Spleen (tissue), 7 donors: Measurements from ENCODE around the gene MPND.

Source experiments
- POLR2A ChIP-seq, 3 donors: fragments of 450-650 bp; IDR thresholded peaks; one replicate each; pipeline ENCODE4 v1.5.1; 2017; ENCODE audit warnings: antibody characterized with exemption in 3 of 3, mild to moderate bottlenecking in 1 of 3
- POLR2AphosphoS5 ChIP-seq, 3 donors: sonication (generic); formaldehyde crosslinking; IDR thresholded peaks; one replicate each; pipeline ENCODE4 v1.5.1; 2017; ENCODE audit warnings: antibody characterized with exemption in 3 of 3
- TF ChIP-seq, protein P1 (sequence below), 11 experiments: fragments of 200-600 bp in 7 of 11; fragments of 450-650 bp in 4 of 11; sonication (generic) in 4 of 11; IDR thresholded peaks in 8 of 11; conservative IDR thresholded peaks in 3 of 11; 1 replicate in 7 of 11; 2 replicates in 4 of 11; pipeline versions ENCODE4 v1.4.0 to v1.8.0; 2016 to 2021; ENCODE audit warnings: antibody characterized with exemption in 11 of 11, inconsistent platforms in 4 of 11, mild to moderate bottlenecking in 1 of 11
- donor health status: DM: no; HTN: no; CAD: no; lungs with moderate emphysema.
- donor health status: DM: no; HTN: no; CAD: no.
- donor health status: DM: no; HTN: no; CAD: no.

DNA sequence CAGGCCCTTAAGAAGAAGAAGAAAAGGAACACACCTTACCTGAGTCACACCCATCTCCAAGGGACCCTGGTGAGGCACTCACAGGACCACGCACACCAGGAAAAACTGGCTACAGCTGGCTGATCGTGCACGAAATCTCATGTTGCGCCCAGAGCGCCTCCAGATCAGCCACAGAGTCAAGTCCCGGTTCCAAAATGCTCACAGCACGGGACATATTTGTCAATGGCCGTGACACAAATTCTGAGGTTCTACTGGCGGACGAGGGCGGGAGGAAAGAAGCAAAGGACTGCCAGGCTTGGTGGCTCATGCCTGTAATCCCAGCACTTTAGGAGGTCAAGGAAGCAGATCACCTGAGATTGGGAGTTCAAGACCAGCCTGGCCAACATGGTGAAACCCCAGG, 35.5 kb downstream of the MPND start:
- TF ChIP-seq POLR2A (IDR thresholded peaks at IDR 0.05) (no peak), POLR2AphosphoS5 (IDR thresholded peaks at IDR 0.05) (no peak)
- TF ChIP-seq, protein P1, sequence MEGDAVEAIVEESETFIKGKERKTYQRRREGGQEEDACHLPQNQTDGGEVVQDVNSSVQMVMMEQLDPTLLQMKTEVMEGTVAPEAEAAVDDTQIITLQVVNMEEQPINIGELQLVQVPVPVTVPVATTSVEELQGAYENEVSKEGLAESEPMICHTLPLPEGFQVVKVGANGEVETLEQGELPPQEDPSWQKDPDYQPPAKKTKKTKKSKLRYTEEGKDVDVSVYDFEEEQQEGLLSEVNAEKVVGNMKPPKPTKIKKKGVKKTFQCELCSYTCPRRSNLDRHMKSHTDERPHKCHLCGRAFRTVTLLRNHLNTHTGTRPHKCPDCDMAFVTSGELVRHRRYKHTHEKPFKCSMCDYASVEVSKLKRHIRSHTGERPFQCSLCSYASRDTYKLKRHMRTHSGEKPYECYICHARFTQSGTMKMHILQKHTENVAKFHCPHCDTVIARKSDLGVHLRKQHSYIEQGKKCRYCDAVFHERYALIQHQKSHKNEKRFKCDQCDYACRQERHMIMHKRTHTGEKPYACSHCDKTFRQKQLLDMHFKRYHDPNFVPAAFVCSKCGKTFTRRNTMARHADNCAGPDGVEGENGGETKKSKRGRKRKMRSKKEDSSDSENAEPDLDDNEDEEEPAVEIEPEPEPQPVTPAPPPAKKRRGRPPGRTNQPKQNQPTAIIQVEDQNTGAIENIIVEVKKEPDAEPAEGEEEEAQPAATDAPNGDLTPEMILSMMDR (IDR thresholded peaks at IDR 0.05 in 8 of 11, conservative IDR thresholded peaks at IDR 0.05 in 3 of 11) = no peak
